ENCODE data around the gene UGT1A10. TPM values are rescaled to one million over a fixed set of nuclear protein-coding genes. Genes with fewer than 3 reads are reported as not detected.

Gene UGT1A10
- total RNA-seq, 1 experiment from 2014 or later, result not detected

- TF ChIP-seq CTCF (conservative IDR thresholded peaks at IDR 0.05; ENCODE audit: low read depth, low read length) (no peak), EZH2 (IDR thresholded peaks at IDR 0.05; ENCODE audit: borderline replicate concordance, low read depth, low read length, poor library complexity, severe bottlenecking) (no peak)
- ChIA-PET CTCF (no interaction called here), POLR2A (ENCODE audit: low non-redundant PET) (no interaction called here)
- BruUV-seq (replicated peaks), result no TSS peak
- Histone ChIP-seq H3K4me3 (ENCODE audit: low read depth, low read length, poor library complexity, severe bottlenecking) (no peak overlapping the region), H3K36me3 (ENCODE audit: insufficient read depth, low read length, poor library complexity, severe bottlenecking) (no peaks in the 10 kb centered on the region), H3K27me3 (replicated peaks; ENCODE audit: insufficient read depth, low read depth, low read length, poor library complexity) (no peaks in the 10 kb centered on the region), H3K9me3 (ENCODE audit: low read depth, low read length, poor library complexity, severe bottlenecking) (peaks cover 8% of the 10 kb centered on the region), H3K27ac (ENCODE audit: low read depth, low read length, poor library complexity, severe bottlenecking) (no peak overlapping the region), H3K4me1 (ENCODE audit: insufficient read depth, low read length, poor library complexity, severe bottlenecking) (peaks cover 9% of the 10 kb centered on the region)
- no peak for DNase-seq (ENCODE audit: low spot score)
- intact Hi-C loops (cut with micrococcal nuclease; ENCODE audit: unreplicated experiment), result no loop called here
Observed at GRCh38 chr2:233702238-233702637, 66.0 kb downstream of the UGT1A10 start.

GRCh38 chr2:233705911-233706506, 69.8 kb downstream of the UGT1A10 start:
- Histone ChIP-seq H3K4me1 (ENCODE audit: insufficient read depth, low read length, poor library complexity, severe bottlenecking) (peaks cover 12% of the 10 kb centered on the region), H3K27me3 (replicated peaks; ENCODE audit: insufficient read depth, low read depth, low read length, poor library complexity) (no peaks in the 10 kb centered on the region), H3K9me3 (ENCODE audit: low read depth, low read length, poor library complexity, severe bottlenecking) (peaks cover 8% of the 10 kb centered on the region), H3K27ac (ENCODE audit: low read depth, low read length, poor library complexity, severe bottlenecking) (no peak overlapping the region), H3K4me3 (ENCODE audit: low read depth, low read length, poor library complexity, severe bottlenecking) (no peak overlapping the region), H3K36me3 (ENCODE audit: insufficient read depth, low read length, poor library complexity, severe bottlenecking) (no peaks in the 10 kb centered on the region)
- TF ChIP-seq EZH2 (IDR thresholded peaks at IDR 0.05; ENCODE audit: borderline replicate concordance, low read depth, low read length, poor library complexity, severe bottlenecking) (no peak), CTCF (conservative IDR thresholded peaks at IDR 0.05; ENCODE audit: low read depth, low read length) (no peak)
- no peak for DNase-seq (ENCODE audit: low spot score)
- BruUV-seq (replicated peaks), result no TSS peak
- intact Hi-C loops (cut with micrococcal nuclease; ENCODE audit: unreplicated experiment), result no loop called here
- ChIA-PET CTCF (no interaction called here), POLR2A (ENCODE audit: low non-redundant PET) (no interaction called here)

GRCh38 chr2:233706720-233707119, 70.5 kb downstream of the UGT1A10 start:
- no TSS peak for BruUV-seq (replicated peaks)
- POLR2A ChIA-PET (ENCODE audit: low non-redundant PET), result interaction anchor here (0.7 kb wide), 1 partner anchor 180 kb away, joined by 4 read pairs; no protein-coding TSS in a partner anchor
- Histone ChIP-seq H3K27ac (ENCODE audit: low read depth, low read length, poor library complexity, severe bottlenecking) (no peak overlapping the region), H3K27me3 (replicated peaks; ENCODE audit: insufficient read depth, low read depth, low read length, poor library complexity) (no peaks in the 10 kb centered on the region), H3K36me3 (ENCODE audit: insufficient read depth, low read length, poor library complexity, severe bottlenecking) (no peaks in the 10 kb centered on the region), H3K9me3 (ENCODE audit: low read depth, low read length, poor library complexity, severe bottlenecking) (peaks cover 8% of the 10 kb centered on the region), H3K4me3 (ENCODE audit: low read depth, low read length, poor library complexity, severe bottlenecking) (no peak overlapping the region), H3K4me1 (ENCODE audit: insufficient read depth, low read length, poor library complexity, severe bottlenecking) (peaks cover 16% of the 10 kb centered on the region)
- TF ChIP-seq EZH2 (IDR thresholded peaks at IDR 0.05; ENCODE audit: borderline replicate concordance, low read depth, low read length, poor library complexity, severe bottlenecking) (no peak), CTCF (conservative IDR thresholded peaks at IDR 0.05; ENCODE audit: low read depth, low read length) (no peak)
- CTCF ChIA-PET, result no interaction called here
- intact Hi-C loops (cut with micrococcal nuclease; ENCODE audit: unreplicated experiment), result no loop called here
- DNase-seq (ENCODE audit: low spot score), result no peak
